Left lobe of liver (tissue), 2 donors: ENCODE measurements around the gene GLT6D1. TPM values are rescaled to one million over a fixed set of nuclear protein-coding genes. Genes with fewer than 3 reads are reported as not detected.

Experiments
- ATAC-seq: fragments of 200-7000 bp; cut with Tn5 transposase; one replicate; pipeline ENCODE4 v1.9.1; 2020; ENCODE audit warnings: mild to moderate bottlenecking, moderate library complexity
- DNase-seq: peaks from one replicate; pipeline ENCODE4 v3.0.0-alpha.2; 2020; ENCODE audit warnings: low spot score
- total RNA-seq: library from RNA; stranded (reverse); gene quantifications from one replicate; pipeline ENCODE4 v1.2.1, GENCODE V29; 2021
- donor health status: DM: no; HTN: no; CAD: no; lungs with moderate emphysema.
- donor health status: DM: no; HTN: yes; CAD: no.

Gene GLT6D1
- total RNA-seq, 1 donor from 2014 or later = not detected

- ATAC-seq (no peak), DNase-seq (no peak)
These were observed 49.5 kb downstream of the GLT6D1 start for GRCh38 chr9:135589596-135590485.

DNA sequence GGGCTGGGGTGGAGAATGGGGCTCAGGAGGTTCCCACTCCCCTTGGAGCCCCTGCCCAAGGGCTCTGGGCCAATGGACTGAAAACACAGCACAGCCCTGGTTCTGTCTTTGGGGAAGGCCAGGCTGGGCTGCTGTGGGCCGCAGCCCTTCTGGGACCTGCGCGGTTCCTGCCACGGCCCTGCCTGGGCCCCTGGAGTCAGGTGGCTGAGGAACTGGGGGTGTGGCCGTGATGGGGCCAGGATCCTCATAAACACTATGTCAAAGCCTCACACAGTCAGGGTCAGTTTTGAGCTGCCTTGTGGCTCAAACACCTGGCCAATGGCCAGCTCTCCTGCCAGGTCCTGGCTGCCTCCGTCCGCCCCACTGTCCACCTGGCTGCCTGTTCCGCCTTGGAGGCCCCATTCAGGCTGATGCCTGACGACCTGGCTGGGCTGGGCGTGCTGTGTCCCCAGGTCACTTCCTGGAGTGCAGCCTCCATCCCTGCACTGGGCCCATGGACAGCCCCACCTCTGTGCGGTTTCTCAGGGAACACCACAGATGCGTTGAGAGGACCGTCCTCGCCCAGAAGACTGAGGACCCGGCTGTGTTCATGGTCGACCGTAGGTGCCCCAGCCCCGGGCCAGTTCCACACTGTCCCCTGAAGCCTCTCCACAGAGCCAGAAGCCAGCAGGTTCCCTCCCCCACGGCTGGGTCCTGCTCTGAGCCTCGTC lies 50.3 kb downstream of the GLT6D1 start:
- DNase-seq (peak; percentile 38), ATAC-seq (no peak)

DNA sequence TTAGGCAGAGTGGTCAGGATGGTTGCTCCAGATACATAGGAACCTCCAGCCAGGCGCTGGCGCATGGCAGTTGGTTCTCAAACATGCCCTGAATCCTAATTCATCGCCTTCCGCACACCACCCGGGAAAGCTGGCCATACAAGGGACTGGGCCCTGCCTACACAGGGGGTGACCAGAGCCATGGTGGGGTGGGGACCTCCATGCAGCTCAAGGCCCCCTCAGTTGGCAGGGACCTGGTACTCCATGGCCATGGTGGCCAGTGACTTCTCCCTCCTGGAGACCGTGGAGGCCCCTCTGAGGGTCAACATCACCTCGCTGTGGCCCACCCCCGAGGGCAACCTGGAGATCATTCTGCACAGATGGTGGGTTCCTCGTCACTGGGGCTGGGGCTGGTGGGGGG lies 51.0 kb downstream of the GLT6D1 start:
- ATAC-seq = no peak
- DNase-seq = peak; percentile 38

DNA sequence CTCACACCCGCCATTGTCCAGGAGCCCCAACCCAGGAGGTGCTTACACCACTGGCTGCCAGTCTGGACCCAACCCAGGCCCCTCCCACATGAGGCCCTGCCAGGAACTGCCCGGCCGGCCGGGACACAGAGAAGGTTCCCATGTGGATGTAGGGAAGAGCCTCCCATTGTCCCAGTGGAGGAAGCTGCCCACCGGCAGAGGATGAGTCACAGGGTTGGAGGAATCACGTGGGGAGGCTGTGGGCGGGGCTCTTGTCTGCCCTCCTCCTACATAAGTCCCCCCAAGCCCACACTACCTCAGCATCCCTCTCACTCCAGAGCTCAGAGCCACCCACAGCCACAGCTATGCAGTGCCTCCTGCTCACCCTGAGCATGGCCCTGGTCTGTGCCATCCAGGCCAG lies 51.7 kb downstream of the GLT6D1 start:
- ATAC-seq (peak; percentile 32), DNase-seq (no peak)

- DNase-seq (peak; percentile 28), ATAC-seq (no peak)
These were observed 52.7 kb downstream of the GLT6D1 start for GRCh38 chr9:135586601-135587109.

DNA sequence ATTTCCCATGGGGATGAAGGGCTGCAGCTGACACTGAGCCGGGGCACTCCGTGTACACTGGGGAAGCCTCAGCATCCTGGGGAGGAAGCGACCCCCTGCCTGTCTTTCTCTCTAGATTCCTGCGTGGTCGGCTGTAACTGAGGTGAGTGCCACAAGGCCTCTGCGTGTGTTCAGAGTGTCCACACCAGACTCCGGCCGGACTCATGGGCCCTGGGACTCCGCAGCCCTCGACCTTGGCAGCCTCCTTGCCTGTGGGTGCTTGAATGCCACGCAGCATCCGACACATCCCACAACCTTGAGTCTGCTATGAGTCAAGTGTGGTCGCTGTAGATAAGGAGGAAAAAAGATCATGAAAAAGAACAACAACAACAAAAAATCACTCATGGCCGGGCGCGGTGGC lies 54.4 kb downstream of the GLT6D1 start:
- DNase-seq (peak; percentile 26), ATAC-seq (no peak)

DNA sequence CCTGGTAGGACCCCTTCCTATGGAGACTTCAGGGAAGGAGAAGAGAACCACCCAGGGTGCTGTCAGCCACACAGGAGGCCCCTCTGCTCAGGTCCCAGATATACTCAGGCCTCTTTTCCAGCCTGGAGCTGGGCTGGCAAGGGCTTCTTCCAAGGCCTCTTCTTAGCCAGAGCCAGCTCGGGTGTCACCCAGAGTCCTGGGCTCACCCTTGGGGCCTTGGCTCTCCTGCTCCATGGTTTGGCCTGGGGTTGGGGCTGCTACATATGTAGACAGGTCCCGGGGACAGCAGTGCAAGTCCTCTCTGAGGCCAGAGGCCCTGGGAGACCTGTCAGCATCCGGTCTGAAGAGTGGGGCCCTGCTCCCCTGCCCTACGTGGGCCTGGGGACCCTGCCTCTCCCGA lies 55.0 kb downstream of the GLT6D1 start:
- ATAC-seq = no peak
- peak; percentile 28 for DNase-seq

DNA sequence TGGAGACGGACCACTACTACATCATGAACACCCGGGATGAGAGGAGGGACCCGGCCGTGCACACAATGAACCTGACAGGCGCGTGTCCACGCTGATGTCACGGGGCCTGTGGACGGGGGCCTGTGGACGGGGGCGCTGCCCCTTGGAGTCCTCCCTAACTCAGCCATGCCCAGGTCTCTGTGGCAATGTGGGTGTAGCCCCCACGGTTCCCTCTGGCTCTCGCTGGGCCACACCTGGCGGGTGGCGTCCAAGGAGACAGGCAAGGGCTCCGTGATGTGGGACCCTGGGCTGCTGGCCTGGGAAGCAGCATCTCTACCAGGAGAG lies 55.7 kb downstream of the GLT6D1 start:
- no peak for ATAC-seq
- DNase-seq = peak; percentile 40

GRCh38 chr9:135582966-135583687 lies 56.2 kb downstream of the GLT6D1 start:
- DNase-seq (peak; percentile 34), ATAC-seq (no peak)

- ATAC-seq (no peak), DNase-seq (no peak)
These were observed 56.8 kb downstream of the GLT6D1 start for GRCh38 chr9:135582541-135582940.

DNA sequence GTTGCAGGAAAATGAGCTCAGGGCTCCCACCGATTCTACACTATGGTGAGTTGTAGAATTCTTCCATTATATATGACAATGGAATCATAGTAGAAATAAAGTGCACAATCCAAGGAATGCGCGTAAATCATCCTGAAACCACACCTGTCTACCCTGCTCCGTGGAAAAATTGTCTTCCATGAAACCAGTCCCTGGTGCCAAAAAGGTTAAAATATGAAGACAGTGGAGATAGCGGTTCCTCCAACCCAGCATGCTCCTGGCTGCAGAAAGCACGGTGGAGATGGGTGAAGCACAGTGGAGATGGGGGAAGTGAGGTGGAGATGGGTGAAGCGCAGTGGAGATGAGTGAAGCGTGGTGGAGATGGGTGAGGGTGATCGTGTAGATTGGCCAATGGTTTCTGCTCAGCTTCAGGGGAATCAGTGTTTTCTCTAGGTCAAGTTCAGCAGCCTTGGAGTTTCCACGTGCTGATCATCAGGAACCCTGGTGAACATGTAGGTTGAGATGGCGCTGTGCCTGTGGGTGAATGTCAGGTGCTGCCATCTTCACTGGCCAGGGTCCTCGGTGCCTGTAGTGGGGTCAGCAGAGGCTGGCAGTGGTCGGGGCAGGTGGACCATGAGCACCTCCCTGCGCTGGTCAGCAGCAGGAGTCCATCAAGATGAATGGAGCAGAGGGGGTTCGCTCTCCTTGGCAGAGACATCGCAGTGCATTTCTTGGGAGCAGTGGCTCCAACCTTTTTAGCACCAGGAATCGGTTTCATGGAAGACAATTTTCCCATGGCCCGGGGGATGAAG lies 57.5 kb downstream of the GLT6D1 start:
- DNase-seq = no peak

GRCh38 chr9:135580664-135581380 lies 58.5 kb downstream of the GLT6D1 start:
- DNase-seq = no peak
- ATAC-seq = no peak

More for the DNA sequence above, 57.5 kb downstream of the GLT6D1 start:
- no peak for ATAC-seq

DNA sequence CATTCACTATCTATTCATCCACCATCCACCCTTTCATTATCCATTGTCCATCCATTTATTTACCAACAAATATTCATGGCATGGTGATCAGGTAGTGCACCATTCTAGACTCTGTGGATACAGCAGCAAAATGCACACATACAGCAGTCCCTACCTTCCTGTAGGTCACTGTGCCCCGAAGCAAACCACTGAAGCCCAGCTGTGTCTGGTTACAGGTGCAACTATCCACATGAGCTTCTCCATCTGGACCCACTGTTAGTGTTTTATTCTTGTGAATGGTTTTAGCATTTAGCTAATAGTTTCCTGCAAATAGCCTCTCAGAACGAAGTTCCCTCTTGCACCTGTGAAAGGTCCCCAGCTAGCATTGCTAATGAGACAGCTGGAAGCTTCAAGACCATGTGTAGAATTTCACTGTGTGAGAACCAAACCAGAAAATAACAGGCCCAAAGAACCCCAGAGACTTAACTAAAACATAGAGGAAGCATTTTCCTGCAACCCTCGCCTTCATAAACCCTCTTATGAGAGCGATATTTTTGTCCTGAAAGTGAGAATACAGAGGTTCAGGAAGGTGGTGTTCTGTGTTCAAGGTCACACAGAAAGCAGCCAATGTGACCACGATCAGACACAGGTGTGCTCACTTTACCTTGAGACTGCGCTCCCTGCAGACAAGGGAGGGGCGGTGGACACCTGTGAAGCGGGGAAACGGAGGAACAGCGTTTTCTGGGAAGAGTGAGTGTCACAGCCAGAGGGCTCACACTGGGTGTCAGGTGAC lies 59.3 kb downstream of the GLT6D1 start:
- ATAC-seq = no peak
- DNase-seq = no peak

- DNase-seq = no peak
- no peak for ATAC-seq
These were observed 60.0 kb downstream of the GLT6D1 start for GRCh38 chr9:135579356-135579755.

GRCh38 chr9:135577256-135577655 lies 62.1 kb downstream of the GLT6D1 start:
- DNase-seq (no peak), ATAC-seq (no peak)

DNA sequence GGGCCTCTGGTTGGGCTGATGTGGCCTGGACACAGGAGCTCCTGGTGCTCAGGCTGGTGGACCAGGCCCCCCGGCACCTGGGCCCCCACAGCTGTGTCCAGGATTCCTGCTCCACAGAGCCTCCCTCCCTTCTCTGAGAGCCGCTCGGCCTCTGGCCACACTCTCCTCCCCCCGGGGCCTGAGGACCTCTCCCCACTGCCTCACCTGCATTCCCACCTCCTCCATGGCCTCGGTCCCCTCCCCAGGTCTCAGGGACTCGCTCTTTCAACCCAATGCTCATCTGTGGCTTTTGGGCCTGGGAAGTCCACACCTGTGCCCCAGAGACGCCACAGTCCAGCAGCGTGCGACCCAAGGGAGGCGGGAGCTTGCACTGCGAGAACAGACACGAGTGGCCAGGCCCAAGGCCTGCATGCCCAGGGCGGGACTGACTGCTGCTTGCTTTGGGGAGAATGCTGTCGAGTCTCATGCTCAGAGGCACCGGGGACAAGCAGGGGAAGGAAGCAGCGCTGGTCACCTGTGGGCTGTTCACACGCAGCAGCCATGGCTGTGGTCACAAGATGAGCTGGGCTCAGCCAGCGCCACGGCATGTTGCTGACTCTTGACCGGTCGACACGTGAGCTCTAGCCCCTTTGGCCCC lies 63.2 kb downstream of the GLT6D1 start:
- ATAC-seq (no peak), DNase-seq (no peak)

- no peak for DNase-seq
- ATAC-seq = no peak
These were observed 64.4 kb downstream of the GLT6D1 start for GRCh38 chr9:135574943-135575342.

- no peak for ATAC-seq
These were observed 65.0 kb downstream of the GLT6D1 start for GRCh38 chr9:135574331-135574730.

More at GRCh38 chr9:135574331-135574730, 65.0 kb downstream of the GLT6D1 start:
- no peak for DNase-seq
